AG09319 (cell line): Measurements from ENCODE around the gene RPS6KA4.

ENCODE experiments used
- DNase-seq: peaks from one replicate; pipeline ENCODE4 v3.0.0-alpha.2; 2010; ENCODE audit warnings: low read depth; ENCODE audit errors: extremely low read depth
- TF ChIP-seq, protein P1 (sequence below): IDR thresholded peaks from 2 replicates; pipeline ENCODE4 v1.5.1; 2011; ENCODE audit warnings: low read depth, mild to moderate bottlenecking, inconsistent platforms, low read length, moderate library complexity

RPS6KA4 gene

DNA sequence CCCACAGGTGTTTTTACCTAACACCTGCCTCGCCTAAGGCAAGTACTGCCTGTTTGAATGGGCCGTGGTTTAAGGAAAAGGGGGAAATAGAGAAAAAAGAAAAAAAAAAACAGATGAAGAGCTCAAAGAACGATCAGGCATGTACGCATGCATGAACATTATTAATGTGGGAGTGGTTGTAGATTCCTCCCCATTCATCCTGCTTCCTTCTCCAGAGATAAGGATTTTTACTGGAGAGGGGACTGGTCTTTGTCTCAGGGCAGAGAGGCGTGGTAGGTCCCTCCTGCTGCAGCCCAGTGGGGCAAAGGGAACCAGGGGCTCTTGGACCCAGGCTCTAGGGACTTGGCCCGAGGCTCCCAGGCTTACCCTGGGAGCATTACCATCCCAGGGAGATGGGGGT lies 23.1 kb downstream of the RPS6KA4 start:
- TF ChIP-seq, protein P1, sequence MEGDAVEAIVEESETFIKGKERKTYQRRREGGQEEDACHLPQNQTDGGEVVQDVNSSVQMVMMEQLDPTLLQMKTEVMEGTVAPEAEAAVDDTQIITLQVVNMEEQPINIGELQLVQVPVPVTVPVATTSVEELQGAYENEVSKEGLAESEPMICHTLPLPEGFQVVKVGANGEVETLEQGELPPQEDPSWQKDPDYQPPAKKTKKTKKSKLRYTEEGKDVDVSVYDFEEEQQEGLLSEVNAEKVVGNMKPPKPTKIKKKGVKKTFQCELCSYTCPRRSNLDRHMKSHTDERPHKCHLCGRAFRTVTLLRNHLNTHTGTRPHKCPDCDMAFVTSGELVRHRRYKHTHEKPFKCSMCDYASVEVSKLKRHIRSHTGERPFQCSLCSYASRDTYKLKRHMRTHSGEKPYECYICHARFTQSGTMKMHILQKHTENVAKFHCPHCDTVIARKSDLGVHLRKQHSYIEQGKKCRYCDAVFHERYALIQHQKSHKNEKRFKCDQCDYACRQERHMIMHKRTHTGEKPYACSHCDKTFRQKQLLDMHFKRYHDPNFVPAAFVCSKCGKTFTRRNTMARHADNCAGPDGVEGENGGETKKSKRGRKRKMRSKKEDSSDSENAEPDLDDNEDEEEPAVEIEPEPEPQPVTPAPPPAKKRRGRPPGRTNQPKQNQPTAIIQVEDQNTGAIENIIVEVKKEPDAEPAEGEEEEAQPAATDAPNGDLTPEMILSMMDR = no peak
- DNase-seq = no peak

GRCh38 chr11:64382586-64382985 lies 23.6 kb downstream of the RPS6KA4 start:
- no peak for DNase-seq
- TF ChIP-seq, protein P1 = no peak

- TF ChIP-seq, protein P1 = no peak
Measured at GRCh38 chr11:64383580-64383979, 24.6 kb downstream of the RPS6KA4 start.

DNA sequence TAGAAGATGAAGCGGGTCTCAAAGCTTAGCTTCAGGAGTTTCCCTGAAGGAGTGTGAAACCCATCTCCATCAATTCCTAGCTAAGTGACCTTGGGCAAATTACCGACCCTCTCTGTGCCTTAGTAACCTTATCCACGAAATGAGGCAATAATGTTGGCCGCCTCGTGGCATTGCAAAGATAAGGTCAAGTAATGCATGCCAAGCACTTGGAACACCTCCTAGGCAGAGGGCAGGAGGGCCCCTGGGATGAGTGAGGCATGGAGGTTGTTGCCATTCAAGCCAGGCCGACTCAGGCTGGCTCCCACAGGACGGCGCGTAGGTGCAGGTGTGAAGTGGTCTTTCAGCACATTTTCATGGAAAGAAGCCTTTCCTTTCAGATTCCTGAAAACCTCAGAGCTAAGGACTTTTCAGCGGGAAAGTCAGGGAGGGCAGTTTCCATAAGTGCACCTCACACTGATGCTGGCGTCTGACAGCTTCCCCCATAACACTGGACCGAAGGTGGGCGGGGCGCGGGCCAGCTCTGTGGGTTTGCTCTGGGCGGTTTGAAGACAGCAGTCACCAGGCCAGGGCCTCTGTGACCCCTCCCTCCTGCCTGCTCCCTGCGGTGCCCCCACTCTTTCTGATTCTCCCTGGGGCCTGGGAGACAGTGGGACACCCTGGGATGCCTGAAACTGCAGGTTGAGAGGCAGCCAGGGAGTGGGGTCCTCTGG lies 25.2 kb downstream of the RPS6KA4 start:
- no peak for DNase-seq
- TF ChIP-seq, protein P1 = no peak

More at GRCh38 chr11:64383580-64383979, 24.6 kb downstream of the RPS6KA4 start:
- DNase-seq = no peak

GRCh38 chr11:64384981-64385944 lies 26.3 kb downstream of the RPS6KA4 start:
- no peak for DNase-seq
- TF ChIP-seq, protein P1 = no peak

GRCh38 chr11:64385945-64386704 lies 27.2 kb downstream of the RPS6KA4 start:
- DNase-seq = no peak
- TF ChIP-seq, protein P1 = no peak
